Measurements from ENCODE around the gene AFF3. TPM values are rescaled to one million over a fixed set of nuclear protein-coding genes. Genes with fewer than 3 reads are reported as not detected.

The AFF3 gene
- total RNA-seq, 1 experiment from 2014 or later: 0.22 TPM

DNA sequence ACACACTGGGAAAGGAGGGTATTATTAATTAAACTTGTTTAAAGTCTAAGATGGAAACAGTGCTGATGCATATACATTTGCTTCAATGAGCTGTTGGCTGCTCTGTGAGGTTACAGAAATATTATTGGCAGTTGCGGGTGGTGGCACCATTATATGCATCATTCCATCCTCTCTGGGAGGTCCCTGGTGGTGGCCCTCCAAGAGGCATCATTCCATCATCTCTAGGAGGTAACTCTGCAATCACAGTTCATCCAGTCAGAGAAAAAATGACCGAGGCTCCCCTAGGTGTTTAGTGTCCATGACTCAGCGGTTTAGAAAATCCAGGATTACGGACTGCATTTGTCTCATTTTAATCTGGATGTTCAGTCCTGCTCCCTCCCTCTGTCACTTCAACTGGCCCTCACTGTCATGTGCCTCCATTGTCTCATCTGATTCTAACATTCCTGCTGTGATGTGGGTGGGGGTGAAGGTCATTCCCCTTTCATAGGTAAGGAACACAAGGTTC, 15.4 kb downstream of the AFF3 start:
- H2BK20ac ChIP-seq (ENCODE audit: low read depth, low read length, poor library complexity, severe bottlenecking): no peak overlapping the region
- H3K14ac ChIP-seq (ENCODE audit: insufficient read depth, low read length): no peak overlapping the region
- no peak overlapping the region for H4K8ac ChIP-seq (replicated peaks; ENCODE audit: insufficient read length, low read depth, low read length)
- TF ChIP-seq, protein P1, sequence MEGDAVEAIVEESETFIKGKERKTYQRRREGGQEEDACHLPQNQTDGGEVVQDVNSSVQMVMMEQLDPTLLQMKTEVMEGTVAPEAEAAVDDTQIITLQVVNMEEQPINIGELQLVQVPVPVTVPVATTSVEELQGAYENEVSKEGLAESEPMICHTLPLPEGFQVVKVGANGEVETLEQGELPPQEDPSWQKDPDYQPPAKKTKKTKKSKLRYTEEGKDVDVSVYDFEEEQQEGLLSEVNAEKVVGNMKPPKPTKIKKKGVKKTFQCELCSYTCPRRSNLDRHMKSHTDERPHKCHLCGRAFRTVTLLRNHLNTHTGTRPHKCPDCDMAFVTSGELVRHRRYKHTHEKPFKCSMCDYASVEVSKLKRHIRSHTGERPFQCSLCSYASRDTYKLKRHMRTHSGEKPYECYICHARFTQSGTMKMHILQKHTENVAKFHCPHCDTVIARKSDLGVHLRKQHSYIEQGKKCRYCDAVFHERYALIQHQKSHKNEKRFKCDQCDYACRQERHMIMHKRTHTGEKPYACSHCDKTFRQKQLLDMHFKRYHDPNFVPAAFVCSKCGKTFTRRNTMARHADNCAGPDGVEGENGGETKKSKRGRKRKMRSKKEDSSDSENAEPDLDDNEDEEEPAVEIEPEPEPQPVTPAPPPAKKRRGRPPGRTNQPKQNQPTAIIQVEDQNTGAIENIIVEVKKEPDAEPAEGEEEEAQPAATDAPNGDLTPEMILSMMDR (conservative IDR thresholded peaks at IDR 0.05): no peak
- no peaks in the 10 kb centered on the region for H3K79me2 ChIP-seq (ENCODE audit: insufficient read depth, low read length)
- no peak overlapping the region for H3K9ac ChIP-seq (ENCODE audit: extremely low read depth, insufficient read length, low read length)
- WGBS (ENCODE audit: extremely low coverage, insufficient read length, low lambda C conversion rate): no CpG with 5 or more reads among the region's 4 CpGs
- no peak overlapping the region for H4K5ac ChIP-seq (ENCODE audit: insufficient read length, low read depth, low read length)
- H3K36me3 Mint-ChIP-seq (ENCODE audit: insufficient read depth in 1 of 3, low read depth in 3 of 3): no peaks in the 10 kb centered on the region
- no peaks in the 10 kb centered on the region for H3K4me1 ChIP-seq (ENCODE audit: insufficient read depth, low read length)
- no peak overlapping the region for H3K18ac ChIP-seq (ENCODE audit: insufficient read length, low read depth, low read length)
- H4K20me1 ChIP-seq (ENCODE audit: control insufficient read depth, insufficient read depth, insufficient read length): no peaks in the 10 kb centered on the region
- DNase-seq: no peak
- H2BK12ac ChIP-seq (ENCODE audit: insufficient read length, low read depth, low read length): no peak overlapping the region
- H3K9me3 ChIP-seq (ENCODE audit: control insufficient read depth, low read depth, low read length): no peaks in the 10 kb centered on the region
- H3K9me3 Mint-ChIP-seq: no peaks in the 10 kb centered on the region; a peak in 1 of 5 replicates
- H3K27me3 ChIP-seq (ENCODE audit: insufficient read depth, low read length): no peaks in the 10 kb centered on the region
- no peak overlapping the region for H3K27ac ChIP-seq (ENCODE audit: insufficient read length, low read depth, low read length)
- H3K23ac ChIP-seq (ENCODE audit: insufficient read length, low read depth, low read length): no peak overlapping the region
- no peaks in the 10 kb centered on the region for H3K23me2 ChIP-seq (ENCODE audit: insufficient read length, low read depth, low read length, poor library complexity, severe bottlenecking)
- H3K27me3 Mint-ChIP-seq (ENCODE audit: low read depth): peaks cover 98% of the 10 kb centered on the region
- no peak overlapping the region; a peak in 1 of 7 replicates for H3K27ac Mint-ChIP-seq
- no peak overlapping the region for H2BK120ac ChIP-seq (ENCODE audit: low read depth, low read length, poor library complexity, severe bottlenecking)
- no peak overlapping the region for H3K56ac ChIP-seq (ENCODE audit: insufficient read length, low read depth, low read length)
- no peak overlapping the region for H3T11ph ChIP-seq (ENCODE audit: low read length)
- H3K79me1 ChIP-seq (ENCODE audit: insufficient read depth, low read depth, low read length, poor library complexity, severe bottlenecking): no peaks in the 10 kb centered on the region
- H3K4me1 Mint-ChIP-seq: no peaks in the 10 kb centered on the region
- H3K4ac ChIP-seq (ENCODE audit: low read depth, low read length): no peak overlapping the region
- H4K91ac ChIP-seq (ENCODE audit: insufficient read length, low read depth, low read length): no peak overlapping the region
- H2BK5ac ChIP-seq (ENCODE audit: insufficient read length, low read length): no peak overlapping the region
- H2AK5ac ChIP-seq (ENCODE audit: insufficient read length, low read length): no peak overlapping the region
- H2AFZ ChIP-seq (ENCODE audit: low read length): no peak overlapping the region
- H3K4me2 ChIP-seq (ENCODE audit: insufficient read depth, insufficient read length, low read length): no peak overlapping the region
- H2BK15ac ChIP-seq (ENCODE audit: low read depth, low read length): no peak overlapping the region
- no peak overlapping the region for H3K4me3 Mint-ChIP-seq
